GM12864 (cell line): ENCODE data around the gene PLEKHA7.
"Not testable (repeated sequence)": the region's sequence is repeated elsewhere in the genome, so short reads cannot be mapped to it uniquely, and the experiment has no call there.

Source experiments
- DNase-seq: peaks from one replicate; pipeline ENCODE4 v3.0.0-alpha.2; 2011; ENCODE audit warnings: low read depth
- H3K4me3 ChIP-seq: 2 replicates; pipeline ENCODE4 v1.5.1; 2011; ENCODE audit warnings: mild to moderate bottlenecking, low read depth, low read length, control low read depth
- CTCF ChIP-seq: IDR thresholded peaks from 2 replicates; pipeline ENCODE4 v1.5.1; 2011; ENCODE audit warnings: low read depth, mild to moderate bottlenecking, moderate library complexity, low read length, control low read depth, inconsistent platforms; ENCODE audit errors: missing control alignments

The PLEKHA7 gene

GRCh38 chr11:17014321-17014832 lies at the start of gene PLEKHA7:
Gene PLEKHA7, minus strand, starts transcription at chr11:17014414. Its CDS starts 13 bp downstream, at chr11:17014401.
- H3K4me3 ChIP-seq = peak within 1 kb of the TSS; percentile 51
- DNase-seq = no peak
- TF ChIP-seq CTCF = no peak

- H3K4me3 ChIP-seq = no peak overlapping the region
- DNase-seq = no peak
- peak; percentile 83 for TF ChIP-seq CTCF
Measured at GRCh38 chr11:17063171-17064002, 49.2 kb upstream of the PLEKHA7 start.

GRCh38 chr11:17051146-17051545 lies 36.9 kb upstream of the PLEKHA7 start:
- H3K4me3 ChIP-seq, DNase-seq: not testable (repeated sequence)

GRCh38 chr11:17048491-17048890 lies 34.3 kb upstream of the PLEKHA7 start:
- not testable (repeated sequence) for DNase-seq, H3K4me3 ChIP-seq

GRCh38 chr11:17046690-17047089 lies 32.5 kb upstream of the PLEKHA7 start:
- TF ChIP-seq CTCF = no peak
- DNase-seq = no peak
- no peak overlapping the region for H3K4me3 ChIP-seq

GRCh38 chr11:17036666-17037658 lies 22.7 kb upstream of the PLEKHA7 start:
- H3K4me3 ChIP-seq = no peak overlapping the region
- peak; percentile 36 for TF ChIP-seq CTCF
- DNase-seq = no peak

GRCh38 chr11:17034027-17034426 lies 19.8 kb upstream of the PLEKHA7 start:
- H3K4me3 ChIP-seq, DNase-seq: not testable (repeated sequence)

- no peak for DNase-seq
- TF ChIP-seq CTCF = no peak
- H3K4me3 ChIP-seq = no peak overlapping the region
Measured at GRCh38 chr11:17026487-17027082, 12.4 kb upstream of the PLEKHA7 start.
